Measurements from ENCODE around the gene HES5. TPM values are rescaled to one million over a fixed set of nuclear protein-coding genes. Genes with fewer than 3 reads are reported as not detected.

The HES5 gene
- total and polyA plus RNA-seq, 2 experiments from 2014 or later, result 0.16 to 0.21 TPM

GRCh38 chr1:2480986-2481364 lies 49.1 kb downstream of the HES5 start:
- H3K27me3 Mint-ChIP-seq (ENCODE audit: insufficient read depth, low read depth, poor library complexity), result peaks cover 1% of the 10 kb centered on the region
- no peak overlapping the region for H3K27ac Mint-ChIP-seq
- H3K36me3 ChIP-seq (ENCODE audit: insufficient read depth), result no peaks in the 10 kb centered on the region
- no peaks in the 10 kb centered on the region for H4K20me1 ChIP-seq (replicated peaks; ENCODE audit: insufficient read depth)
- H3K9me3 Mint-ChIP-seq, result no peaks in the 10 kb centered on the region
- ATAC-seq, result no peak
- no peak overlapping the region for H3K4me3 Mint-ChIP-seq
- no peaks in the 10 kb centered on the region for H3K9me2 ChIP-seq (ENCODE audit: insufficient read depth)
- H2AFZ ChIP-seq, result no peak overlapping the region
- H3K4me2 ChIP-seq, result no peak overlapping the region
- no peaks in the 10 kb centered on the region for H3K36me3 Mint-ChIP-seq (ENCODE audit: low read depth)
- DNase-seq (ENCODE audit: low spot score), result no peak
- TF ChIP-seq JUNB (IDR thresholded peaks at IDR 0.05; ENCODE audit: unreplicated experiment), result no peak
- TF ChIP-seq ZNF331 (CRISPR knock-in tag; IDR thresholded peaks at IDR 0.05; ENCODE audit: low read depth), result no peak
- no peak for TF ChIP-seq ETS1 (IDR thresholded peaks at IDR 0.05)
- TF ChIP-seq EZH2 (IDR thresholded peaks at IDR 0.05; ENCODE audit: low read depth, unreplicated experiment), result no peak
- TF ChIP-seq EZH2phosphoT487 (IDR thresholded peaks at IDR 0.05; ENCODE audit: unreplicated experiment), result no peak
- no peak for TF ChIP-seq CREB1 (CRISPR knock-in tag; IDR thresholded peaks at IDR 0.05; ENCODE audit: low read depth)
- TF ChIP-seq ZNF462 (CRISPR knock-in tag; IDR thresholded peaks at IDR 0.05), result no peak
- no peak for TF ChIP-seq POLR2AphosphoS5 (IDR thresholded peaks at IDR 0.05; ENCODE audit: low read depth)
- TF ChIP-seq ZNF114 (CRISPR knock-in tag; IDR thresholded peaks at IDR 0.05), result no peak
- no peak for TF ChIP-seq STAT1 (IDR thresholded peaks at IDR 0.05; ENCODE audit: unreplicated experiment)
- TF ChIP-seq NANOG (IDR thresholded peaks at IDR 0.05; ENCODE audit: borderline replicate concordance), result no peak
- no peak for TF ChIP-seq CTCF (conservative IDR thresholded peaks at IDR 0.05; ENCODE audit: low read depth in 2 of 2)
- TF ChIP-seq REST (IDR thresholded peaks at IDR 0.05; ENCODE audit: unreplicated experiment), result no peak
- H3K79me2 ChIP-seq (replicated peaks; ENCODE audit: insufficient read depth), result no peaks in the 10 kb centered on the region
- no peaks in the 10 kb centered on the region for H3K27me3 ChIP-seq (ENCODE audit: insufficient read depth)
- no peak overlapping the region for H3K4me3 ChIP-seq
- no peak overlapping the region for H3K27ac ChIP-seq (ENCODE audit: low read depth)
- no peaks in the 10 kb centered on the region for H3F3A ChIP-seq (replicated peaks; ENCODE audit: low read depth)
- no peaks in the 10 kb centered on the region for H3K4me1 Mint-ChIP-seq
- H3K4me1 ChIP-seq (ENCODE audit: insufficient read depth), result no peaks in the 10 kb centered on the region
